Lung microvascular endothelial cell (primary cell): ENCODE measurements around the gene LRRC38. TPM values are rescaled to one million over a fixed set of nuclear protein-coding genes. Genes with fewer than 3 reads are reported as not detected.
"Not testable (repeated sequence)": the region's sequence is repeated elsewhere in the genome, so short reads cannot be mapped to it uniquely, and the experiment has no call there.

Experiments used
- DNase-seq, 2 donors: peaks; one replicate each; pipeline versions ENCODE4 v3.0.0 to v3.0.0-alpha.2; 2010; ENCODE audit warnings: low read depth in 2 of 2
- total RNA-seq: library from RNA; depleted of rRNA; stranded (reverse); fragments of >200 nt; gene quantifications from 2 replicates; pipeline ENCODE4 v1.2.1, GENCODE V29; 2014

The LRRC38 gene
- total RNA-seq, 1 donor from 2014 or later, result 0.40 TPM

DNA sequence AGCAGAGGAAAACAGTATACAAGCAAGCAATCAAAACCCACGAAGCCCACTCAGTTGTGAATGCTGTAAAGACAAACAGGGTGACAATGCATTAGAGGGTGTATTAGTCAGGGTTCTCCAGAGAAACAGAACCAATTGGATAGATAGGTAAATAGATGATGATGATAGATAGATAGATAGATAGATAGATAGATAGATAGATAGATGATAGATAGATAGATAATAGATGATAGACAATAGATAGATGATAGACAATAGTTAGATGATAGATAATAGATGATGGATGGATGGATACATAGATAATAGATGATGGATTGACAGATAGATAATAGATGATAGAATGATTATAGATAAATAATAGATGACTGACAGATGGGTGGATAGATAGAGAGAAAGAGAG lies 48.3 kb downstream of the LRRC38 start:
- no peak for DNase-seq

DNA sequence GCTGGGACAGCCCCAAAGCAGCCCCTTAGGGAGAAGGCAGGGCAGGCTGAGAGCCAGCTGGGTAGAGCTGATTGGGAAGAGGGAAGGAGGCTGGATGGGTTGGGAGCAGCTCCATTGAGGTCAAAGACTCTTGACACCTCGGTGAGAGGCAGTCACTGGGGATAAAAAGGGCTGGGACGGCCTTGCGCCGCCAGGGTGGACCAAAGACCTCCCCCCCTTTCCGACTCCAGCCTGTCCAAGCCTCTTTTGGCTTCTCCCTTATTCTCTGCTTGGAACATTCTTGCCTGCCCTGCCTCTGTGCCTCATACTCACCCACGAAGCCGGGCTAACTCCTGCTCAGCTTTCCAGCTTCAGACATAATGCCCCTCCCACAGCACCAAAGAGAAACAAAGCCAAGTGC lies 51.1 kb downstream of the LRRC38 start:
- no peak for DNase-seq

DNA sequence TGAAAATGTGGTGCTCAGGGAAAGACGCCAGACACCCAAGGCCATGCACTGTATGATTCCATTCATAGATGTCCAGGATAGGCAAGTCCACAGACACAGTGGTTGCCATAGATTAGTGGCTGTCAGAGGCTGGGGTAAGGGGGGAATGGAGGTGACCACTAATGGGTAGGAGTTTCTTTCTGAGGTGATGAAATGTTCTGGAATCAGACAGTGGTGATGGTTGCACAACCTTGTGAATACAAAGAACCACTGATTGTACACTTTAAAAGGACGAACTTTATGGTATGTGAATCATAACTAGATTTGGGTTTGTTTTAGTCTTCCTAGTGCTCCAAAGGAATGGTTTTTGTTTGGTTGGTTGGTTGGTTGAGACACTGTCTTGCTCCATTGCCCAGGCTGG lies 51.8 kb downstream of the LRRC38 start:
- no peak for DNase-seq

DNA sequence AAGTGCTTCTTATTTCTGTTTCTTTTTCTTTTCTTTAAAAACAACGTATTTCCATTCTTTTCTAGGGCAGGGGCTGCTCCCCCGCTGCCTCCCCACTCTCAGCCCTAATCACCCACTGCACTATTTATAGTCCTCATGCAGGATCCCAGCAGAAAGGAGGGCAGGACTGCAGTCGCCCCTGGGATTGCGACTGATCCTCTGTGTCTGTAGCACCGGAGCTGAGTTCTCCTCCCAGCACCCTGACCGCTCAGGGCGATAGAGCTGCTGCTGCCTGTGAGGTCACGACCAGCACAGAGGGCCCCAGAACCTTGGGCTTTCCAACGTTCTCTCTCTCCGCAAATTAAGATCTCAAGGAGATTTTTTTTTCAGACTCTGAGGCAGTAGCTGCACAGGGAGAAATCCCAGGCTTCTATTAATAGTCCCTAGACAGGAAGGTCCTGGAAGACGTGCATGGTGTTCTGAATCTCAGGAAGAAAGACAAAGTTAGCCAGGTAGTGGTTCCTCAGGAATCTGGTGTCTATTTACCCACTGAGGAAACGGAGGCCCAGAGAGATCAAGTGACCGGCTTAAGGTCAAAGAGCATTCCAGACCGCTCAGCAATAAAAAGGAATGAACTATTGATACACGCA lies 56.8 kb downstream of the LRRC38 start:
- no peak for DNase-seq

DNA sequence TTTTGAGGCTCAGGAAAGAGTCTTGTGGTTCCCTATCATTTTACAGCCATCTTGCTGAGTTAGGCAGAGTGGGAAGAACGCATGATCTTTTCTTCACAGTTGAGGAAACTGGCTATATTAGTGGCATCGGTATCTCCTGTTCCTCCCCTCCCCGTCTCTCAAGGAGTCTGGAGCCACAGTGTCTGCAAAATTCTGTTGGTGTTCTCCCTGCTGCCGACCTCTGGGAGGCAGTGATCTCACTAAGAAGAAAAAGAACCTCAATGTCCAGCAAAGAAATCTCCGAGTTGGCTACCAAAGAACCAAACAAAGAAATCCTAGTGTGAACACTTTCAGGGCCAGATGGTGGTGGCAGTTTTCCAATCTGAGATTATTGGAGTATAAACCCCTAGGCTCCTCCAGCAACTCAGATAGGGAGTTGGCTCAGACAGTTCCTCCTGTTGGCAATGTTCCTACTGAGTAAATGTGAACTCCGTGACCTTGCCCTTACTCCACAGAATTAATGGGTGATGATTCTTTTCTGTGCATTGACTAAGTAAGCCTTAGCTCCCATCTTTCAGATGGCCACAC lies 62.3 kb downstream of the LRRC38 start:
- DNase-seq, result no peak

DNA sequence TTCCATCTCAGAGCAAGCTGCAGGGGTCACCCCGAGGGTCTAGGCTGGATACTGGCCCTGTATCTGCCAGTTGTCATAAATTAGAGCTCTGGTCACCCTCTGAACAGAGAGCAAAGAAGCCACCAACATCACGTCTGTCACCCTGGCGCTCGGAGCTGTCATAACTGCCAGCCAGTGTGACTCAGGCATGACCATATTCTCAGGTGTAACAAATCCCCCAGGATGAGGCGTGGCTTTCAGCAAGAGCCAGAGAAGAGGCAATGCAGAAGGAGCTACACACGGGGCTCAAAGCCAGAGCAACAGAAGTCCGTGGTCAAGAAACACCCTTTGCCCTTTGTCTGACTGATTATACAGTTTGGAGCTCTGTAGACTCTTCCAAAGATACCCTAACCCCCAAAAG lies 63.6 kb downstream of the LRRC38 start:
- DNase-seq, result no peak

DNA sequence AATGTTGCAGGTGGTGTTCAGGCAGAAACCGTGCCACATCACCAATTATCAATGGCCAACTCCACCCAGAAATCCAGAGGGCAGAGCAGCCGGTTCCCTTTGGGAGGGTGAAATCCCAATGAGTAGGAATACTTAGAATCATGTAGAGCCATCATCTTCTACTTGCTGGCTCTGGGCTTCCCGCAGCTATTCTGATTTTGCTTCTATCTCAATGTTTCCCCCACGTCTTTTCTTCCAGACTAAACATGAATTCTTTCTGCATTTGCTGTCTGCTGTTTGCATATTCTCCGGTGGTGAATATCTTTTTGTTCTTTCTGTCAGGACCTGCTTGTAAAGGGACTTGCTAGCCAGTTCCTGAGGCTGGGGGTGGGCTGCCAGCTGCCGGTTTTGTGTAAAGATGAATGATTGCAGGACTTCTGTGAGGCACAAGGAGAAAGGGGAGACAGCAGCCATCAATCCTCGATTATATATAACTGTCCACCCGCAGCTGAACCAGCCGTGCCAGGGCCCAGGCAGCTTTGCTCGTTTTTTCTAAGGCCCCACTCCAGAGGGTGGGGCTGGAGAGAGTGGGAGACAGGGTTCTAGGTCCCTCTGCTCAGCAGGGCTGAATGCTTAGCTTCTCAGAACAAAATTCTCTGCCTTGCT lies 70.3 kb downstream of the LRRC38 start:
- no peak for DNase-seq

DNA sequence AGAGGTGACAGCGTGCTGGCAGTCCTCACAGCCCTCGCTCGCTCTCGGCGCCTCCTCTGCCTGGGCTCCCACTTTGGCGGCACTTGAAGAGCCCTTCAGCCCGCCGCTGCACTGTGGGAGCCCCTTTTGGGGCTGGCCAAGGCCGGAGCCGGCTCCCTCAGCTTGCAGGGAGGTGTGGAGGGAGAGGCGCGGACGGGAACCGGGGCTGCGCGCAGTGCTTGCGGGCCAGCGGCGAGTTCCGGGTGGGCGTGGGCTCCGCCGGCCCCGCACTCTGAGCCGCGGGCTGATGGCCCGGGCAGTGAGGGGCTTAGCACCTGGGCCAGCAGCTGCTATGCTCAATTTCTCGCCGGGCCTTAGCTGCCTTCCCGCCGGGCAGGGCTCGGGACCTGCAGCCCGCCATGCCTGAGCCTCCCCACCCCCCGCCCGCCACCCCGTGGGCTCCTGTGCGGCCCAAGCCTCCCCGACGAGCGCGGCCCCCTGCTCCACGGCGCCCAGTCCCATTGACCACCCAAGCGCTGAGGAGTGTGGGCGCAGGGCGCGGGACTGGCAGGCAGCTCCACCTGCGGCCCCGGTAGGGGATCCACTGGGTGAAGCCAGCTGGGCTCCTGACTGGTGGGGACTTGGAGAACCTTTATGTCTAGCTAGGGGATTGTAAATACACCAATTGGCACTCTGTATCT lies 74.6 kb downstream of the LRRC38 start:
- DNase-seq, result not testable (repeated sequence)

DNA sequence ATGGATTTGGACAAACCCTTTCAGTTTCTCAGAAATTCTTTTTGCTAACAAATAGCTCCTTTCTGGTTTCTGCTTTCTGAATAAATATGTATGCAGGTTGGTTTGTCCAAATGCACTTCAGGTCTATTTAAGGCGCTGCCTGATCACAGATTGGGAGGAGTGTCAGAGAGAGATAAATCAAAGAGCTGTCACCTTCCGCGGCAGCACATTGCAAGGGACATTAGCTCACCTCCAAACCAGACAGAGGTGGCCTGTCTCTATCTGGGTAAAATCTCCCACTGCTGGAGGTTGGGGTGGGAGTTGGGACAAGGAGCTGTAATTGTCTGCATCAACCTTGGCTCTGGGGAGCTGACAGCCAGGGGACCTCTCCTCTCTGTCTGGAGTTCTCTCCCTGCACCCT lies 78.3 kb downstream of the LRRC38 start:
- DNase-seq, result no peak

DNA sequence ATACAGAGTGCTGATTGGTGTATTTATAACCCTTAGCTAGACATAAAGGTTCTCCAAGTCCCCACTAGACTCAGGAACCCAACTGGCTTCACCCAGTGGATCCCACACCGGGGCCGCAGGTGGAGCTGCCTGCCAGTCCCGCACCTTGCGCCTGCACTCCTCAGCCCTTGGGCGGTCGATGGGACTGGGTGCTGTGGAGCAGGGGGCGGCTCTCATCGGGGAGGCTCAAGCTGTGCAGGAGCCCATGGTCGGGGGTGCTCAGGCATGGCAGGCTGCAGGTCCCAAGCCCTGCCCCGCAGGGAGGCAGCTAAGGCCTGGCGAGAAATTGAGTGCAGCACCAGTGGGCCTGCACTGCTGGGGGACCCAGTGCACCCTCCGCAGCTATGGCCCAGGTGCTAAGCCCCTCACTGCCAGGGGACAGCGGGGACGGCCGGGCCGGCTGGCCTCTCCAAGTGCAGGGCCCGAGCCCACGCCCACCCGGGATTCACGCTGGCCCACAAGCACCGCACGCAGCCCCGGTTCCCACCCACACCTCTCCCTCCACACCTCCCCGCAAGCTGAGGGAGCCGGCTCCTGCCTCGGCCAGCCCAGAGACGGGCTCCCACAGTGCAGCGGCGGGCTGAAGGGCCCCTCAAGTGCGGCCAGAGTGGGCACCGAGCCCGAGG lies 80.0 kb downstream of the LRRC38 start:
- not testable (repeated sequence) for DNase-seq

DNA sequence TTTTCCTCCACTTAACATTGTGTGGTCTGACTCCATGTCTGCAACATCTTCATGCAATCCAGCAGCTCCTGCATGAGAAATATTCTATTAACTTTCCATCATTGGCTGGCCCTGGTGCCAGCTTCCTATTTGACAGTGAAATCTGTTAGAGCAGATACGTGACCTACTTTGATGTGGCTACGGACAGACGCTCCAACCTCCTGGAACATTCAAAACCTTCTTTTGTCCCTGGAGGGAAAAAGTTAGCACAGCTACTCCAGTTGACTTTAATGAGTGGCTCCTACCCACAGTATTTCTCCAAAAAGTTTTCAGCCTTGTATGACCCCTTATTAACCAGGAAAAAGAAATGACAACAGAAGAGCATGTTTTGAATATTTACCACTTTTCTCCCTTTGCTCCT lies 81.6 kb downstream of the LRRC38 start:
- no peak for DNase-seq

DNA sequence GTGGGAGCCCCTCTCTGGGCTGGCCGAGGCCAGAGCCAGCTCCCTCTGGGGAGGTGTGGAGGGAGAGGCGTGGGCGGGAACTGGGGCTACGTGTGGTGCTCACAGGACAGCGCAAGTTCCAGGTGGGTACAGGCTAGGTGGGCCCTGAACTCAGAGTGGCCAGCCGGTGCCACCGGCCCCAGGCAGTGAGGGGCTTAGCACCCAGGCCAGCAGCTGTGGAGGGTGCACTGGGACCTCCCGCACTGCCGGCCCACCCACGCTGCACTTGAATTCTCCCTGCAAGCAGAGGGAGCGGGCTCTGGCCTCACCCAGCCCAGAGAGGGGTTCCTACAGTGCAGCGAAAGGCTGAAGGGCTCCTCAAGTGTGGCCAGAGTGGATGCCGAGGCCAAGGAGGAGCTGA lies 83.3 kb downstream of the LRRC38 start:
- DNase-seq, result no peak

Other genes with a start within 250 kb of the LRRC38 start
- not detected in 2 replicates for gene PRAMEF8, start 228.9 kb downstream of the LRRC38 start, total RNA-seq
- gene PRAMEF33, start 210.5 kb downstream of the LRRC38 start, total RNA-seq, result not detected in 2 replicates
- not detected in 2 replicates for gene PRAMEF15, start 198.4 kb downstream of the LRRC38 start, total RNA-seq
- not detected in 2 replicates for gene PRAMEF14, start 166.9 kb downstream of the LRRC38 start, total RNA-seq
- gene PRAMEF19, start 142.1 kb downstream of the LRRC38 start, total RNA-seq, result not detected in 2 replicates
- not detected in 2 replicates for gene PRAMEF17, start 124.4 kb downstream of the LRRC38 start, total RNA-seq
- not detected in 2 replicates for gene PRAMEF20, start 103.6 kb downstream of the LRRC38 start, total RNA-seq
- 45.1 and 108 TPM in 2 replicates for gene PDPN, start 69.8 kb upstream of the LRRC38 start, total RNA-seq
- 5.7 and 10.3 TPM in 2 replicates for gene PRDM2, start 186.2 kb upstream of the LRRC38 start, total RNA-seq